ENCODE measurements around the gene SMC1B.
"Not testable (repeated sequence)": the region's sequence is repeated elsewhere in the genome, so short reads cannot be mapped to it uniquely, and the experiment has no call there.

SMC1B gene

DNA sequence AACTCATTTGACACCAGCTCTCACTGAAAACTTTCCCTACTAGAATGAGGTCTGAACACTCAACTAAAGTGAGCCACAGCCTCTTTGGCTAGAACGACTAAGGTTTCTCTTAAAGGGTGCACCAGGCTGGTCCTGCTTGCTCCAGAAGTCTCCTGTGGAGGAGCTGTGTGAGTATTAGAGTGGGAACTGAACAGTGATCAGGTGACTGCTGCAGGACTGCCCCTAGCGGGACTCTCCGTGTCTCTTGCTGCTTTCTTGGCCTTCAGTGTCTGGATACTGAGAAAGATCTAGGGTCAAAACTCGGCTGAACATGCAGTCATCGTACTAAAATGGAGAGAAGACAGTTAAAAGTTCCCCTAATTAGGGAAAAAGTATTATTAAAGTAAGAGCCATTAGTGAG, 69.1 kb downstream of the SMC1B start:
- no peak for FAIRE-seq

DNA sequence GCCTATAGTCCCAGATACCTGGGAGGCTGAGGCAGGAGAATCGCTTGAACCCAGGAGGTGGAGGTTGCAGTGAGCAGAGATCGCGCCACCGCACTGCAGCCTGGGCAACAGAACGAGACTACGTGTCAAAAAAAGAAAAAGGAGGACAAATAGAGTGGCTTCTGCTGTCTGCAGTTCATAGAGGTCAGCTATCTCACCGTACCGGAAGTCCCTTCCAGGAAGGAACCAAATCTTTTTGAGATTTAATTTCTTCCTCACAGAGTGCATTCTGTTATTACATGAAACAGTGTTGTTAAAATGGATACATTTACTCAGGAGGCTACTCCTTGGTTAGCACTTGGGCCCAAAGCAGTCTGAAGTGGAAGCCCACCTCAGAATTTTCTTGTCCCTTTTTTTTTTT, 70.3 kb downstream of the SMC1B start:
- no peak for FAIRE-seq

DNA sequence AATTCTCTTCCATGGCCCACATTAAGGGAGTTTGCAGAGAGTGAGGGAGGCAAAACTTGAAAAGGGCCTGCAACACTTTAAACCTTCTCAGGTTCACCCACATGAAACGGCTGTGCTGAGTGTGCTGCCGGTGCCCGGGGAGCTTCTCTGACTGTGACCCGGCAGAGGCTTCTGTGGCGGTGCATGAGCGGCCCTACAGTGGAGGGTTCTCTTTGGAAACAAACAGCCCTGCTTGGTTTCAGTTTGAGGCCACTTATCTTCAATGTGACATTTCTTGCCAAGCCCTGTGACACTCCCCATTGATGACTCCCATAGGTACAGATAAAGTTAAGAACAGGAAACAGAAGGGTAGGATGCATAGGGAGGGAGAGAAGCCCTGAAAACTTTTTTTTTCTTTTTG, 71.9 kb downstream of the SMC1B start:
- FAIRE-seq: no peak

DNA sequence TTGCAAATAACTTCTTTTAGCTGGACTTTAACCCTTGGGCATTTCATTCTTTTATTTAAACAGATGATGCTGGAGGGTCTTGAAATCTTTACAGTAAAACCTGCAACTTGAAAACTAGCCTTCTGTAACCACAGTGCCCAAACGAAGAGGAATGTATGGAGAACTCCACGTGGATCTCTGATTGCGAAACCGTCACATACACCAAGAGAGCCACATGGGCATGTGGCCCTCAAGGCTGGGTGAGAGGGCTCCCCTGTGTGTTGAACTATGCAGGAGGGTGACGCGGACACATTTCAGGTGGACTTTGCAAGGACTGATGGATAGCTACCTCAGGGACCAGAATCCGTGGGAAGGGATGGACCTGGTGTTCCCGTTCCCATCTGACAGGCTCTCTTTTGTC, 73.1 kb downstream of the SMC1B start:
- FAIRE-seq: no peak

DNA sequence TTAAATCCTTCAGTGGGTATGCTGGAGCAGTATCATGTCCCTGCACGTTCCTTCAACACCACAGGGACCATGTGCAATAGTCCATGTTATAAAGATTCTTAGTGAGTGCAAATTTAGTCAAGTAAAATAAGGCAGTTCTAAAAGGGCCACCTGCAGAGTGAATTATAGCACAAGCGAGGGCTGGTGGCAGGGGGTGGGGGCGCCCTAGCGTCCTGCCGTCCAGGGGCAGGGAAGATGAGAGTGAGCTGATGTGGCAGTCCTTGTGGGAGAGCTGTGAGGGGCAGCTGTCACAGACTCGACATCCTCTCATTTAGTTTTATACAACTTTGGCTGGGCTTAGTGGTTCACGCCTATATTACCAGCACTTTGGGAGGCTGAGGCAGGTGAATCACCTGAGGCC, 74.6 kb downstream of the SMC1B start:
- FAIRE-seq: no peak

DNA sequence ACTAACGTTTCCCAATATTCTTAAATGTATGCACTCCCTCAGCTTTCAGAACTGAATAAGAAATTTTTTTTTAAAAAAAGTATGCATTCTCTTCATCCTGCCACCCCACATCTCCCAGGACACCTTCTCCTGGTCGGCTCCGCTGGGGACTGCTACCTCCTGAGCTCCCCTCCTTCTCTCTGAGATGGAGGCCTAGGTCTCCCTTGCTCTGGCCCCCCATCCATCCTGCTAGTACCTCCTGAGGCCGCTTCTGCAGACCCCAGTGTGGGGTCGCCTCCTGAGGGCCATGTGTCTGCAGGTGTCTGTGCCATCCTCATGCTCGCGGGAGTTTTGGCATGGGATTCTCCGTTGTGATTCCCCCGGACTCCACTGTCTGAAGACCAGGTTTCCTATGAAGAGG, 75.9 kb downstream of the SMC1B start:
- FAIRE-seq: no peak

DNA sequence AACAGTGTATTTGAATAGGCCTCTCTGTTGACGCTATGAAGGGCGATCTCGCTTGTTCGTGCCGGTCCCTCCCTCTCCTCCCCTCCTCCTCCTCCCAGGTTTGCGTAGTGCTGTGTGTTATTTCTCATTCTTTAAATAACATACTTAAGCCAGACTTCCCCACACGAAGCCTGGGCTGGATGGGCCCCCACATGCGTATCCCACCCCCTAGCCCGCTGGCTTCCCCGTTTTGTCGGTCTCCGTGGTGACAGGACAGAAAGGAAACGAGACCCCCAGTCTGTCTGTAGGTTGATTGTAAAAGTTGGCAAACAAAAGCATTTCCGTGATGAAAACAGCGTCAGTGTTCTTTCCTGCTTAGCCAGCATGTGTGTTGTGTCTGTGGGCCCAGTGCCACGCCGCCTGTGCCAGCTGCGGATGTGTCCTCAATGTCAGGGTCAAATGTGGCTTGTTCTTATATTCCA, 76.4 kb downstream of the SMC1B start:
- FAIRE-seq: no peak

DNA sequence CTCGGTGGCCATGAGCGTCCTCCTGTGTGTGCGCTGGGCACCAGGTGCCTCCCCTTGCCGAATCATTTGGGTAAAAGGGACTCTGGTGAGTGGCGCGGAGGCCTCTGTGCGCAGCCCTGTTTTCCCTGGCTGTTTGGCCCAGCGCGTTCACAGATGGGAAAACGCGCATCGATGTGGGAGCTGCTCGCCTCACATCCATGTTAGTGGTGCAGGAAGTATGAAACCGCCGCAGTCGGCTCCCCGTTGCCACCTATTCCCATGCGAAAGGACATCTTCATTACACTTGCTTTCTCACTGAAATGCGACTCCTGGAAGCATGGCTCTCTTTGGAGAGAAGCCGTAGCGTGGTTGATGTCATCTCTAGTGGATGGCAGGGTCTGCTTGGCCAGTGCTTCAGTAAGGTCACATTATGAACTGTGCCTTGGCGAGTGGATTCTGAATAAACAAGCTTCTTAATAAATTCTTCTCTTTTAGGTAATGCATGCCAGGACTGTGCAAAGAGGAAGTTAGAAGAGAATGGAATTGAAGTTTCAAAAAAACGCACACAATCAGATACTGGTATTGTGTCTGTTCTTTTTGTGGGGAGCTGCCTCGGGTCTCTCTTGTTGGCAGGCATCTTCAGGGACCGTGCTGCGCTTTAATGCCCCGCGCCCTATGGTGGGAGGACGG, 77.4 kb downstream of the SMC1B start:
- no peak for FAIRE-seq

DNA sequence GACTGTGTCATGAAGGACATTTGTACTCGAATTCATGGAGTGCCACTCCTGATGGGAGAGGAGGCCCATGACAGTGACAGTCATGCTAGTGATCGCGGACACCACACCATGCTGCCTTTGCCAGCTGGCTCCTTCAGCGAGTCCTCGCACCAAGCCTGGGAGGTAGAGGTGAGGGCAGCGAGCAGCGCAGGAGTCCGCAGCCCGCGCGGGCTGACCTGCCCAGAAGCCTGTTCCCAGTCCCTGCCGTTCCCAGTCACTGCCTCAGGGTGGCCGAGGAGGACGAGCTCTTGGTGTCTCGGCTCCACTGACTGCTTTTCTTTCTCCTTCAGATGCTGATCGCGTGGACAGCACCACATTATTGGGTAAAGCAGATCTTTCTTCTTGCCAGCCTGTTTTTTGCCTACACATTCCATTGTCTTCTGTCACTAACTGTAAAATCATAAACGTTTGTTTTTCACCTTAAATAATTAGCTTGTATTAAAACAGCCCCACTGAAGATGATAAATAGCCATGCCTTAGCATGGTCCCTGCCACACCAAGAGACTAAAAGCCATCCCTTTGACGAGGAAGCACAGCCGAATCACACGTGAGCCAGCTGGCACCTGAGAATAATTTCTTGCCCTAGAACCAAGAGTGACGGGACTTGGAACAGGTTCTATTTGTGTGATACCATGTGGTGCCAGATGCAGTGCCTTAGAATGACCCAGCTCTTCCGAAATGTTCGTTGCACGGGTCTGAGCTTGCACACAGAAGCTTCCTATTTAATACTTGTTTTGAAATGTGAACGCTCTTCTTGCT, 78.2 kb downstream of the SMC1B start:
- FAIRE-seq: no peak

DNA sequence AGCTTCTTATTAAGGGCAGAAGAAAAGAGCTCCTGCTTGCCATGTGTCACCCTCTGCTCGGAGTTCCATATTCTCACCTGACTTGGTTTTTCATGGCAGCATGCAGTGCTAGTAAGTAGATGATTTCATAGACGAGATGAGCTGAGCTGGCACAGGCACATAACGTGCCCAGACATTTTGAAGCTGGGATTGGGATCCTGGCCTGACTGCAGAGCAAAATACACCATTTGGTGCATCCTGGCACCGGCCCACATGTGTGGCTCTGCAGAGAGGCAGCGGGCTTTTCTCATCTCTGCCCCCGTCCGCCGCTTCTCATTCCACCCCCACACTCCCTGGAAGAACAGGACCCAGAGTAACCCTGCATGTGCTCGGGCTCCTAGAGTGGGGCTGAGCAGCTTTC, 78.9 kb downstream of the SMC1B start:
- no peak for FAIRE-seq

DNA sequence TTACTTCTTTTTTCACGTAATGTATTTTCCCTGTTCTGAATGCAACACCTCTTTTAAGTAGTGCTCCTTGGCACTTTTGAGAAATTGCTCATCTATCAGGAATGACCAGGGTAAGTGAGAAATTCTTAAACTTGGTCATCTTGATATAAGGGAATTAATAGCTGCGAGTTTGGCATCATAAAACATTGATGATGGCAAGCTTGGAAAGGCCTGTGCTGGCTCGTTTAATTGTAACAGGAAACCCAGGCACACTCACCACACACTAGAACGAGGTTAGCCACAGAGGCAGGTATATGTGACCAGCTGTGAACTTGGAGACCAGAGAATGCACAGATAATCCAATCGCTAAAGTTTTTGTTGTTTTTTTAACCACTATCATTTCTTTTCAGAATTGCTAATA, 79.3 kb downstream of the SMC1B start:
- FAIRE-seq: no peak

DNA sequence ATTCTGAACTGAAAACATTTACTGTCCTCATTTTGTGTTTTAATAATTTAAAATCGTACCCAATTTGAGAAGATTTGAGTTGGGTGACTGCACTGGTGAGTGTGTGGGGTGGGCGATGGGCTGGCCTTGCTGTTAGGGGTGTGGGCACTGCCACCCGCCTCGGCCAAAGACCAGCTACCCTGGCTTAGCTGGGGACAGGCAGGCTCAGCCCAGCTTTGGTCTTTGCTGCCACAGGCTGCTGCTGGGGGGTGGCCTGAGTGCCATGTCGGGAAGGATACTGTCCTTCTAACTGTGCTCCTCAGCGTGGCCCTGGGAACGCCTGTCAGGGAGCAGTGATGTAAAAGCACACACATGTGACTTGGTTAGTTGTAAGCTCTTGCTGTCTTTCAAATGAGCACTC, 81.4 kb downstream of the SMC1B start:
- no peak for FAIRE-seq

DNA sequence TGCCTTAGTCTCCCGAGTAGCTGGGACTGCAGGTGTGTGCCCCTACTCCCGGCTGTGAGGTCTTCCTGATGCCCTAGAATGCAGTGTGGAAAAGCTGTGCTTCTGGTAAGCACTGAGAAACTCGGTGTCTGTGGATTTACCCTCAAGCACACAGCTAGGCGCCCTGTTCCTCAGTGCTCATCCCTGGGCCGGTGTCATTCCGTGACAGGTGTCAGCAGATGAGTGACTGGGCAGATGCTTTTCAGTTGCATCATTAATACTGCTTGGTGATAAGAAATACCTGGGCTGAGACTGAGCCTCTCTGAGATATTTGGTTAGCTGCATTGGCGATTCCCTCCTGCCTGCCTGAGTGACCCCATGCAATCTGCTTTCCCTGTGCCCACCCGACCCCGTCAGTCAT, 81.9 kb downstream of the SMC1B start:
- no peak for FAIRE-seq

DNA sequence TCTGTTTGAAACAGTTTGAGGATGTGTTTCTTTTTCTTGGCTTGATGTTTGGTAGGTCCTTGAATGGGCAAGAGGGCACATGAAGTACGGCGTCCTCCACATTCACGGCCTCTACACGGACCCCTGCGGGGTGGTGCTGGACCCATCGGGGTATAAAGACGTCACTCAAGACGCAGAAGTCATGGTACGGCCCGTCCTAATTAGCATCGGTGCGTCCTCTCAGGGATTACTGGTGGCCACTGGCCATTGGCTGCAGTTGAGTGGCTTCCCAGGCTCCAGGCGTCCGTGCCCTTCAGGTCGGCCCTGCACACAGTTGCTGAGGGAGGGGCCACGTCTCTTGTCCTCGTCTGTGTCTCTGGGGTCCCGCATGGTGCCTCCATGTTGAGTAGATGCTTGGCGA, 82.9 kb downstream of the SMC1B start:
- no peak for FAIRE-seq

DNA sequence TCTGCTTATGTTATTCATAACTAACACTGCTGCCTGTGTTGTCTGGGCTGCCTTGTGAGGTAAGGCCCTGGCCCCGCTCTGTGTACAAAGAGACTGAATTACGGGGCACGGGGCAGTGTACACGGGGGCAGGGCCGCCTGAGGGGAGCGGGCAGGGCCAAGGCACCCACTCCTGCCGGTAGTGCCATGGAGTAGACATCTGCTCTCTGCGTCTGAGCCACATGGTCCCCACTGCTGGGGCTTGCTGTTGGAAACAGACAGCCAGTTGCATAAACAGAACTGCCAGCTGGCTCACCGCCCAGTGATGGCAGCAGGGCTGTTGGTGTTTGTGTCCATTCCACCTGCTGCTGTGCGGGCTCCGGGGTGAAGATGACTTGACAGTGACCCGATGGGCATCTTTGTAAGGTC, 83.9 kb downstream of the SMC1B start:
- no peak for FAIRE-seq

DNA sequence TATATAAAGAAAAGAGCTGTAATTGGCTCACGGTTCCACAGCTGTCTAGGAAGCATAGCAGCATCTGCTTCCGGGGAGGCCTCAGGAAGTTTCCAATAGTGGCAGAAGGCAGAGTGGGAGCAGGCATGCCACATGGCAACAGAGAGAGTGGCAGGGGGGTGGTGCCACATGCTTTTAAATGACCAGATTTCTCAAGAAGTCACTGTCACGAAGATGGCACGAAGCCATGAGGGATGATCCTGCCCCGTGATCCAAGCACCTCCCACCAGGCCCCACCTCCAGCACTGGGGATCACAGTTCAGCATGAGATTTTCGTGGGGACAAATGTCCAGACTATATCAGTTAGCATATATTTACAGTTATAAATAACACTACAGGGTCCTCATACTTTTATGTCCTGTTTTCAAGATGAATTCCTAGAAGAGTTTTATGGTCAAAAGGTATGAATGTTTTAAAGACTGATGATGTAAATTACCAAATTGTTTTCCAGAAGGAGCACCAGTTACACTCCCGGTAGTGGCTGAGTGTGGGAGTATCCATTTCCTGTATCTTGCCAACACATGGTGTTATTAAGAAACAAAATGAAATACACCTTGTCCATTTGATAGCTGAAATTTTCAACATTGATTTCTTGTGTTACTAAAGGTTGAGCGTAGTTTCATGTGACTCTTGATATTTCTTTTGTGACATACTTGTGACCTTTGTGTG, 84.4 kb downstream of the SMC1B start:
- FAIRE-seq: no peak

DNA sequence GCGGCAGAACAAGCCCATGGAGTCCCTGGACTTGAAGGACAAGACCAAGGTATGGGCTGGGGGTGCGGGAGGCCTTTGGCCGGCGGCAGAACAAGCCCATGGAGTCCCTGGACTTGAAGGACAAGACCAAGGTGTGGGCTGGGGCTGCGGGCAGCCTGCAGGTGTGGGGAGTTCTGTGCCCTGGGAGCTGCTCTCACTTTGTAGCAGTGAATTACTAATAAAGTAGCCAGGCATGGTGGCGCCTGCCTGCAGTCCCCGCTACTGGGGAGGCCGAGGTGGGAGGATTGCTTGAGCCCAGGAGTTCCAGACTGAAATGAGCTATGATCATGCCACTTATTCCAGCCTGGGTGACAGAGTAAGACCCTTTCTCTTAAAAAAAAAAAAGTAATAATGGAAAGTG, 85.1 kb downstream of the SMC1B start:
- not testable (repeated sequence) for FAIRE-seq

DNA sequence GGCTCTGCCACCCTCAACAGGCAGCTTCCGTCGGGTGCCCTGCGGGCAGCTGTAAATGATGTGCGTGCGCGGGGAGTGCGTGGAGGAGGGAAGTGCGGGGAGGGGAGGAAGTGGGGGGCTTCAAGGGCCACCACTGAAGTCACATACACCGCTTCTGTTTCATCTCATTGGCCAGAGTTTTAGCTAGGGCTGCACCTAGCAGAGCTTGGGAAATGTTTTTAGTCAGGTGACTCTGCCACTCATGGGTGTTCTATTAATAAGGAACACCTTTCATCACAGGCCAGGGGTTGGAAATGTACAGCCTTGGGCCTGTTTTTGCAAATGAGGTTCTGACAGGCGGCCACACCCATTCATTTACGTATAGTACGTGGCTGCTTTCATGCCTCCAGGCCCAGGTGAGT, 89.1 kb downstream of the SMC1B start:
- FAIRE-seq: no peak

DNA sequence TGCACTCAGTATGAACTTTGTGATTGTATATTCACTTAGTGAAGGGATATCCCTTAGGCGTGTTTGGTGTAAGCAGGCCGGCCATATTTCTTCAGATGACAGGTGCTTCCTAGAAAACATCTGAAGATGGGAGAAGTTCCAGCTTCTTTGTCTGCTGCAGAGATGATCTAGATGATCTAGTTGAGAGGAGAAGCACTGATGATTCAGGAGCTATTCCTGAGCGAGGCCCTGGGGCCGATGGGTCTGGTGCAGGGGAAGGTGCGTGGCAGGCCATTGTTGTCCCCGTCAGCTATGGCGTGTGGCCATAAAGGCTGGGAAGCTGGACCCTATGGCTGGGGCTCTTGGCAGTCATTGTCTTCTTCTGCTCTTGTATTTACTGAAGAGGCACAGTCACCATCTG, 89.7 kb downstream of the SMC1B start:
- no peak for FAIRE-seq

DNA sequence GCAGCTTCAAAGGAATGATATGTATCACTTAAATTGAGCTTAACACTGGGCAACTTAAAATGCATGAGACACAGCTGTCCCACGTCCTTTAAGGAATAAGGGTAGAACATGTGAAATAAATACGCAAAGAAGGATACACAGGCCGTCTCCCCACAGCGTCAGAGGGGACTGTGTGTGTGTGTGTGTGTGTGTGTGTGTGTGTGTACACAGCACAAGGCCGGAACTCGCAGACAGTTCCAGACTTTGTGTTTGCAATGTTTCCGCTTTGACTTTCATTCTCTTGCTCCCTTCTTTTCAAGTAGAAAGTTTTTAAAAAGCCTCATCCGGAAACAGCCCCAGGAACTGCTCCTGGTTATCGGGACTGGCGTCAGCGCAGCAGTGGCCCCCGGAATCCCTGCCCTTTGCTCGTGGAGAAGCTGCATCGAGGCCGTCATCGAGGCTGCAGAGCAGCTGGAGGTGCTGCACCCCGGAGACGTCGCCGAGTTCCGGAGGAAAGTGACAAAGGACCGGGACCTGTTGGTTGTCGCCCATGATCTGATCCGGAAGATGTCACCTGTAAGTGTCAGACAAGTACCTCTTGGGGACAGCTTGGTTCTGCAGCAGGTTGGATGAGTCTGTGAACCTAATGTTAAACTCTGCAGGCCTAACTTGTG, 90.4 kb downstream of the SMC1B start:
- no peak for FAIRE-seq

DNA sequence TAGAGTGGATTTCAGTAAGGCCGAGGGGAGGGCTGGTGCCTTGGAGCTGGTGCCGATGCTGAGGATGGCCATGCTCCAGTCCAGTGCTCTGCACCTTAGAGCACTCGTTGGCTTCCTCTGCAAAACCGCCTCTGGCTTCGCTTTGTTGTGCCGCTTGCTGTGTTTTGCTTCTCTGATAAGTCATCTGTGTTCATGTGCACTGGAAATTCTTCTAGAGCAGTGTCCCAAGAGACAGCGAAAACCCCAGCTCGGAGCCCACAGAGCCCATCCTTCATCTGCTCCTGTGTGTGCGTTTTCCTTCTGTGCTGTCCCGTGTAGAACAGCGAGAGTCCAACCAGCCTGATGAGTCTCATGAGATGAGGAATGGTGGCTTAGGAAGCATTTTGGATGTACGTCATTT, 91.6 kb downstream of the SMC1B start:
- FAIRE-seq: no peak

DNA sequence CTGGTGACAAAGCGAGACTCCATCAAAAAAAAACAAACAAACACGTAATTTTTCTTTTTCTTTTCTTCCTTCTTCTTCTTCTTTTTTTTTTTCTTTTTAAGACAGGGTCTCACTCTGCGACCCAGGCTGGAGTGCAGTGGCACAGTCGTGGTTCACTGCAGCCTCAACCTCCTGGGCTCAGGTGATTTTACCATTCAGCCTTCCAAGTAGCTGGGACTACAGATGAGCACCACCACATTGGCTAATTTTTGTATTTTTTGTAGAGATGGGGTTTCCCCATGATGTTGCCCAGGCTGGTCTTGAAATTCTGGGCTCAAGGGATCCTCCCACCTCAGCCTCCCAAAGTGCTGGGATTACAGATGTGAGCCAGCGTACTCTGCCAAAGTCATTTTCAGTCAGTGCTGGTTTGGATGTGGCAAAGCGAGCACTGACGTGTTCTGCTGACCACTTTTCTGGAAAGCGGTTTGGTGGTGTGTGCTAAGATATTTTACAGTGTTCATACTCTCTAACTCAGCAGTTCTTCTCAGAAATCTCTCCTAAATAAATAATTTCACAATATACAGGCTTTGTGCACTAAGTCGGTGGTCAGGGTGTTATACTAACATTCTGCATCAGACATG, 92.9 kb downstream of the SMC1B start:
- FAIRE-seq: no peak

DNA sequence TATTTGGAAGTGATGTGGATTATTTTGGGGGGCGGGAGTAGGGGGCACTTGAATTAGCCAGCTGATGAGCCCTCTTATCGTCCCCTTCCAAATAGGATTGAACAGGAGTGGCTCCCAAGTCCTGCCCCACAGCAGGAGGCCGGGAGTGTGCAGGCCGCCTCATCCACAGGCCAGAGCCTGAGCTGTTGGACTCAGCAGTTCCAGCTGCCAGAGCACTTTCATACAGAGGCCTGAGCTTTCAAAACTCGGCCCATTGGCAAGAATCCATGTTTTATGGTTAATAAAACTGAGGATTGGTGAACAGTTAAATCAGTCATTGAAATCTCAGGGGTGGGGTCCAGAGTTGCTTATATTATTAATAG, 94.1 kb downstream of the SMC1B start:
- FAIRE-seq: no peak

Data from A204.1 (cell line).